ENCODE results near the gene DPP3. TPM values are rescaled to one million over a fixed set of nuclear protein-coding genes. Genes with fewer than 3 reads are reported as not detected.

Gene DPP3
- total RNA-seq, 1 experiment from 2014 or later: 55.6 TPM

GRCh38 chr11:66465373-66466224, 14.6 kb upstream of the DPP3 start:
- DNase-seq (ENCODE audit: low read depth, low spot score) (no peak), ATAC-seq (no peak)
- Histone ChIP-seq H3K4me3 (replicated peaks in 1 of 2; ENCODE audit: low read depth in 1 of 2, low read length in 2 of 2) (peak overlapping the region in 1 of 2 experiments; percentile 95; a peak in 3 of 4 replicates), H3K9me2 (ENCODE audit: insufficient read depth) (no peaks in the 10 kb centered on the region), H4K20me1 (ENCODE audit: insufficient read depth) (no peaks in the 10 kb centered on the region), H3K9ac (ENCODE audit: low read length) (peak overlapping the region; percentile 83), H3K36me3 (ENCODE audit: control insufficient read depth in 1 of 2, insufficient read depth in 2 of 2, low read length in 2 of 2) (no peaks in the 10 kb centered on the region), H3K79me2 (ENCODE audit: insufficient read depth, low read length) (peaks cover 8% of the 10 kb centered on the region; the same call in 1 of the 2 replicates), H3K4me2 (ENCODE audit: low read length) (peak overlapping the region; percentile 93), H3K9me3 (ENCODE audit: control insufficient read depth in 1 of 2, insufficient read depth in 1 of 2, low read depth in 1 of 2, low read length in 2 of 2) (peaks cover 6 to 7% of the 10 kb centered on the region in 2 experiments; a peak in 1 of 4 replicates), H3K27me3 (ENCODE audit: insufficient read depth, low read length) (no peaks in the 10 kb centered on the region), H3K4me1 (ENCODE audit: control insufficient read depth in 1 of 2, insufficient read depth in 2 of 2, low read length in 2 of 2) (peaks cover 8 to 19% of the 10 kb centered on the region in 2 experiments), H2AFZ (ENCODE audit: low read depth, low read length, poor library complexity, severe bottlenecking) (no peak overlapping the region), H3K27ac (ENCODE audit: low read depth, low read length) (no peak overlapping the region)
- intact Hi-C loops (cut with micrococcal nuclease): loop anchor here (1.0 kb wide), 1 partner anchor 14 kb away; no protein-coding TSS in a partner anchor
- BruUV-seq (replicated peaks): no TSS peak
- CTCF ChIA-PET: interaction anchor here (1.0 to 2.0 kb wide), 3 partner anchors 13 to 24 kb away, joined by 3 to 13 read pairs (median 7); partner anchors contain the start of gene DPP3
- POLR2A ChIA-PET: interaction anchor here (0.6 to 3.3 kb wide), 3 partner anchors 11 to 24 kb away, joined by 3 to 17 read pairs (median 6); partner anchors contain the start of gene DPP3
- RAD21 ChIA-PET (ENCODE audit: low non-redundant PET in 1 of 2, low total read pairs in 2 of 2, uncharacterized antibody in 2 of 2, unreplicated experiment in 2 of 2): interaction anchor here in 1 of 2 experiments (1.1 kb wide), 1 partner anchor 153 kb away, joined by 3 read pairs; no protein-coding TSS in a partner anchor
- TF ChIP-seq SRF (IDR thresholded peaks at IDR 0.05; ENCODE audit: low read depth) (no peak), EZH2phosphoT487 (IDR thresholded peaks at IDR 0.05; ENCODE audit: borderline replicate concordance) (no peak), POLR2AphosphoS5 (IDR thresholded peaks at IDR 0.05; ENCODE audit: low read depth, low read length) (no peak), RAD21 (IDR thresholded peaks at IDR 0.05; ENCODE audit: low read depth) (no peak), CTCF (IDR thresholded peaks at IDR 0.05 in 2 of 3, conservative IDR thresholded peaks at IDR 0.05 in 1 of 3; ENCODE audit: borderline replicate concordance in 1 of 3, insufficient read depth in 1 of 3, low read depth in 2 of 3, low read length in 2 of 3) (no peak), ZNF274 (IDR thresholded peaks at IDR 0.05; ENCODE audit: low read depth, low read length) (no peak), REST (IDR thresholded peaks at IDR 0.05; ENCODE audit: low read depth) (no peak), EZH2 (IDR thresholded peaks at IDR 0.05) (no peak), YY1 (IDR thresholded peaks at IDR 0.05; ENCODE audit: extremely low read depth, insufficient replicate concordance, low read depth, low read length) (no peak), SP1 (IDR thresholded peaks at IDR 0.05; ENCODE audit: low read depth) (no peak), CBX3 (IDR thresholded peaks at IDR 0.05; ENCODE audit: low read depth) (no peak)
